ENCODE results near the gene RBM33. TPM values are rescaled to one million over a fixed set of nuclear protein-coding genes. Genes with fewer than 3 reads are reported as not detected.

The RBM33 gene
- total RNA-seq, 1 experiment from 2014 or later, result 81.8 TPM

- H3K4me3 Mint-ChIP-seq, result no peak overlapping the region
- peaks cover 18% of the 10 kb centered on the region for H3K27me3 Mint-ChIP-seq (ENCODE audit: low read depth)
- H3K27ac Mint-ChIP-seq, result no peak overlapping the region
- H3K9me3 Mint-ChIP-seq, result peaks cover 58% of the 10 kb centered on the region
- POLR2A ChIA-PET, result no interaction called here
- H3K36me3 Mint-ChIP-seq, result peaks cover 21% of the 10 kb centered on the region
- CTCF ChIA-PET, result interaction anchor here (0.7 kb wide), 1 partner anchor 1200 kb away, joined by 3 read pairs; no protein-coding TSS in a partner anchor
- ATAC-seq (no peak), DNase-seq (ENCODE audit: low spot score) (no peak)
- TF ChIP-seq FOXK1 (CRISPR knock-in tag; IDR thresholded peaks at IDR 0.05), result no peak
- no peak for TF ChIP-seq MXD4 (CRISPR knock-in tag; IDR thresholded peaks at IDR 0.05; ENCODE audit: borderline replicate concordance)
- no peak for TF ChIP-seq OVOL2 (CRISPR knock-in tag; IDR thresholded peaks at IDR 0.05; ENCODE audit: borderline replicate concordance)
- no peak for TF ChIP-seq NFE2L1 (CRISPR knock-in tag; IDR thresholded peaks at IDR 0.05)
- TF ChIP-seq GABPB1 (CRISPR knock-in tag; IDR thresholded peaks at IDR 0.05), result no peak
- no peak for TF ChIP-seq CREM (CRISPR knock-in tag; IDR thresholded peaks at IDR 0.05)
- no peak for TF ChIP-seq IRF2 (CRISPR knock-in tag; IDR thresholded peaks at IDR 0.05; ENCODE audit: borderline replicate concordance, low read depth)
- no peak for TF ChIP-seq RELA (CRISPR knock-in tag; IDR thresholded peaks at IDR 0.05; ENCODE audit: borderline replicate concordance)
- no peak for TF ChIP-seq ERG (CRISPR knock-in tag; IDR thresholded peaks at IDR 0.05)
- no peak for TF ChIP-seq KAT7 (CRISPR knock-in tag; IDR thresholded peaks at IDR 0.05; ENCODE audit: borderline replicate concordance)
- TF ChIP-seq CTCF (IDR thresholded peaks at IDR 0.05), result no peak
- TF ChIP-seq CBFB (CRISPR knock-in tag; IDR thresholded peaks at IDR 0.05; ENCODE audit: low read depth), result no peak
- TF ChIP-seq USF1 (CRISPR knock-in tag; IDR thresholded peaks at IDR 0.05), result no peak
- no peak for TF ChIP-seq PREB (CRISPR knock-in tag; IDR thresholded peaks at IDR 0.05; ENCODE audit: borderline replicate concordance)
- no peak for TF ChIP-seq ZMAT4 (CRISPR knock-in tag; IDR thresholded peaks at IDR 0.05)
- no peak for TF ChIP-seq ATF1 (CRISPR knock-in tag; IDR thresholded peaks at IDR 0.05)
- no peak for TF ChIP-seq RORB (CRISPR knock-in tag; IDR thresholded peaks at IDR 0.05)
- no peaks in the 10 kb centered on the region for H3K4me1 Mint-ChIP-seq
These were observed 15.3 kb upstream of the RBM33 start for GRCh38 chr7:155629171-155629570.

- Mint-ChIP-seq H3K9me3 (peaks cover 72% of the 10 kb centered on the region), H3K27me3 (ENCODE audit: low read depth) (peaks cover 23% of the 10 kb centered on the region), H3K4me1 (no peaks in the 10 kb centered on the region), H3K36me3 (peaks cover 33% of the 10 kb centered on the region), H3K4me3 (no peak overlapping the region), H3K27ac (no peak overlapping the region)
- no peak for TF ChIP-seq HMGA2 (CRISPR knock-in tag; IDR thresholded peaks at IDR 0.05)
- no peak for TF ChIP-seq ZNF396 (CRISPR knock-in tag; IDR thresholded peaks at IDR 0.05; ENCODE audit: borderline replicate concordance)
- ChIA-PET CTCF (no interaction called here), POLR2A (no interaction called here)
- DNase-seq (ENCODE audit: low spot score), result no peak
- ATAC-seq, result no peak
These were observed 13.3 kb upstream of the RBM33 start for GRCh38 chr7:155631155-155631554.

- peaks cover 69% of the 10 kb centered on the region for H3K36me3 Mint-ChIP-seq
- no peak overlapping the region for H3K4me3 Mint-ChIP-seq
- H3K9me3 Mint-ChIP-seq, result peaks cover 91% of the 10 kb centered on the region
- peaks cover 59% of the 10 kb centered on the region for H3K27me3 Mint-ChIP-seq (ENCODE audit: low read depth)
- ChIA-PET CTCF (no interaction called here), POLR2A (no interaction called here)
- no peak overlapping the region for H3K27ac Mint-ChIP-seq
- no peaks in the 10 kb centered on the region for H3K4me1 Mint-ChIP-seq
- no peak for DNase-seq (ENCODE audit: low spot score)
- no peak for ATAC-seq
- TF ChIP-seq FOXP4 (CRISPR knock-in tag; IDR thresholded peaks at IDR 0.05) (no peak), E2F4 (CRISPR knock-in tag; IDR thresholded peaks at IDR 0.05; ENCODE audit: borderline replicate concordance, low read depth) (no peak), ATF2 (CRISPR knock-in tag; IDR thresholded peaks at IDR 0.05; ENCODE audit: borderline replicate concordance, low read depth) (no peak), ZNF219 (CRISPR knock-in tag; IDR thresholded peaks at IDR 0.05; ENCODE audit: borderline replicate concordance) (no peak), RELA (CRISPR knock-in tag; IDR thresholded peaks at IDR 0.05; ENCODE audit: borderline replicate concordance) (no peak)
These were observed 8.6 kb upstream of the RBM33 start for GRCh38 chr7:155635817-155636216.

All from WTC11 (cell line).